ENCODE data around the gene GUCY1A2. TPM values are rescaled to one million over a fixed set of nuclear protein-coding genes. Genes with fewer than 3 reads are reported as not detected.

The GUCY1A2 gene
- polyA plus RNA-seq, 3 donors = not detected

- Mint-ChIP-seq H3K36me3 (no peaks in the 10 kb centered on the region), H3K9me3 (peaks cover 0 to 2% (median 0%) of the 10 kb centered on the region in 7 donors), H3K27ac (no peak overlapping the region), H3K4me3 (no peak overlapping the region), H3K27me3 (ENCODE audit: low read depth in 3 of 3) (peaks cover 0 to 2% (median 0%) of the 10 kb centered on the region in 3 donors), H3K4me1 (no peaks in the 10 kb centered on the region)
- Histone ChIP-seq H4K20me1 (ENCODE audit: insufficient read depth, low read length) (no peaks in the 10 kb centered on the region), H3K27ac (ENCODE audit: low read depth in 1 of 2, low read length in 2 of 2) (no peak overlapping the region), H2AFZ (ENCODE audit: insufficient read depth, low read depth, low read length, poor library complexity, severe bottlenecking) (no peak overlapping the region), H3K9me3 (replicated peaks in 1 of 2; ENCODE audit: control insufficient read depth in 1 of 2, insufficient read depth in 1 of 2, low read length in 2 of 2) (no peaks in the 10 kb centered on the region), H3K4me2 (replicated peaks; ENCODE audit: extremely low read depth, low read length, poor library complexity, severe bottlenecking) (no peak overlapping the region), H3K27me3 (ENCODE audit: control insufficient read depth in 2 of 2, insufficient read depth in 2 of 2, low read length in 2 of 2) (no peaks in the 10 kb centered on the region), H3K36me3 (replicated peaks in 1 of 2; ENCODE audit: control insufficient read depth in 1 of 2, insufficient read depth in 2 of 2, low read length in 2 of 2) (no peaks in the 10 kb centered on the region), H3K4me3 (replicated peaks in 1 of 3; ENCODE audit: low read depth in 2 of 3, low read length in 3 of 3) (no peak overlapping the region), H3K79me2 (ENCODE audit: insufficient read depth, low read length) (no peaks in the 10 kb centered on the region), H3K4me1 (ENCODE audit: control insufficient read depth in 1 of 2, insufficient read depth in 2 of 2, low read length in 2 of 2) (no peaks in the 10 kb centered on the region), H3K9ac (ENCODE audit: insufficient read depth, low read length, poor library complexity, severe bottlenecking) (no peak overlapping the region)
- no peak for DNase-seq
- no peak for TF ChIP-seq CTCF (IDR thresholded peaks at IDR 0.05)
- intact Hi-C loops (cut with micrococcal nuclease) = no loop called here
- WGBS (ENCODE audit: insufficient coverage) = no CpG with 5 or more reads among the region's 5 CpGs
Observed at GRCh38 chr11:106694501-106694900, 323.8 kb downstream of the GUCY1A2 start.

- H3K4me1 Mint-ChIP-seq = no peaks in the 10 kb centered on the region
- no peaks in the 10 kb centered on the region for H3K36me3 ChIP-seq (replicated peaks in 1 of 2; ENCODE audit: control insufficient read depth in 1 of 2, insufficient read depth in 2 of 2, low read length in 2 of 2)
- no peak for DNase-seq
- no peak overlapping the region for H3K4me3 Mint-ChIP-seq
- no peak for TF ChIP-seq CTCF (IDR thresholded peaks at IDR 0.05)
- no peaks in the 10 kb centered on the region for H4K20me1 ChIP-seq (ENCODE audit: insufficient read depth, low read length)
- H3K27me3 Mint-ChIP-seq (ENCODE audit: low read depth in 3 of 3) = peaks cover 0 to 2% (median 0%) of the 10 kb centered on the region in 3 donors
- H2AFZ ChIP-seq (ENCODE audit: insufficient read depth, low read depth, low read length, poor library complexity, severe bottlenecking) = no peak overlapping the region
- no peak overlapping the region for H3K27ac ChIP-seq (ENCODE audit: low read depth in 1 of 2, low read length in 2 of 2)
- H3K4me1 ChIP-seq (ENCODE audit: control insufficient read depth in 1 of 2, insufficient read depth in 2 of 2, low read length in 2 of 2) = no peaks in the 10 kb centered on the region
- H3K9ac ChIP-seq (ENCODE audit: insufficient read depth, low read length, poor library complexity, severe bottlenecking) = no peak overlapping the region
- no peaks in the 10 kb centered on the region for H3K36me3 Mint-ChIP-seq
- peaks cover 0 to 5% (median 0%) of the 10 kb centered on the region in 7 donors for H3K9me3 Mint-ChIP-seq
- intact Hi-C loops (cut with micrococcal nuclease) = no loop called here
- no peak overlapping the region for H3K27ac Mint-ChIP-seq
- H3K79me2 ChIP-seq (ENCODE audit: insufficient read depth, low read length) = no peaks in the 10 kb centered on the region
- H3K9me3 ChIP-seq (replicated peaks in 1 of 2; ENCODE audit: control insufficient read depth in 1 of 2, insufficient read depth in 1 of 2, low read length in 2 of 2) = no peaks in the 10 kb centered on the region
- no peak overlapping the region for H3K4me2 ChIP-seq (replicated peaks; ENCODE audit: extremely low read depth, low read length, poor library complexity, severe bottlenecking)
- no peak overlapping the region for H3K4me3 ChIP-seq (replicated peaks in 1 of 3; ENCODE audit: low read depth in 2 of 3, low read length in 3 of 3)
- no peaks in the 10 kb centered on the region for H3K27me3 ChIP-seq (ENCODE audit: control insufficient read depth in 2 of 2, insufficient read depth in 2 of 2, low read length in 2 of 2)
Observed at GRCh38 chr11:106691807-106692365, 326.4 kb downstream of the GUCY1A2 start.

Measured in CD14-positive monocyte (primary cell).